GM18909 (cell line): ENCODE data around the gene CSF3.
"Not testable (repeated sequence)": the region's sequence is repeated elsewhere in the genome, so short reads cannot be mapped to it uniquely, and the experiment has no call there.

Source experiments
- ATAC-seq: cut with Tn5 transposase; IDR thresholded peaks from one replicate; pipeline ENCODE4 v1.9.1; 2021; ENCODE audit warnings: mild to moderate bottlenecking; ENCODE audit not compliant: unreplicated experiment, poor library complexity

The CSF3 gene

DNA sequence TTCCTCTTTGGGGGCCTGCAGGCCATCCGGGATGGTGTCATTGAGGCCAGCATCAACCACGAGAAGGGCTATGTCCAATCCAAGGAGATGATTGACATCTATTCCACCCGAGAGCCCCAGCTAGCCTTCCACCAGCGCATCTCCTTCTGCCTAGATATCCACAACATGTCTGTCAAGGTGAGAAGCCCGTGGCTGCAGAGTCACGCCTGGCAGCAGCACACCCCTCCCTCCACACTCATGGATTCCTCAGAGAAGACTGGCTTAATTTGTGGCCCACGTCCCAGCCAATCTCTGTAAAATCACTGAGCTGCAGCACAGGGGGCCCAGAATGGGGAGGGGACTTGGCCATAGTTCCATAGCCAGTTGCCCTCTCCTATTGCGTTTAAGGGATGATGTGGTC is 19.1 kb upstream of the CSF3 start:
- no peak for ATAC-seq

DNA sequence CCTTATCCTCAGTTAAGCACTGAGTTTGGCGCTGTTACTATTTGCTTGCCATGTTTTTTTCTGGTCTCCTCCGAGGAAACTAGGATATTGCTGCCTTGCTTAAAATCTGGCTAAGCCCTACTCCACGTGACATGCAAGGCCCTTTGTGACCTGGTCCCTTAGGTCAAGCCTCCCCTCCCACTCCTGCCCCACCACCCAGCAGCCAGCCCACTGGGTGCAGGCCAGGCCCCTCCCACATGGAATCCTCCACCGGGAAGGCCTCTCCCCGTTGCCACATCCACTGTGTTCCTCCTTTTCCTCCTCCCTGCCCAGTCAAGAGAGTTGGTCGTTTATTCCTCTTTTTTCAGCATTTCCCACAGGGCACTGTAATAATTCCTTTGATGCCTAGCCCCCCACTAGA is 18.4 kb upstream of the CSF3 start:
- no peak for ATAC-seq

- ATAC-seq: no peak
Observed at GRCh38 chr17:39997543-39997942, 17.7 kb upstream of the CSF3 start.

DNA sequence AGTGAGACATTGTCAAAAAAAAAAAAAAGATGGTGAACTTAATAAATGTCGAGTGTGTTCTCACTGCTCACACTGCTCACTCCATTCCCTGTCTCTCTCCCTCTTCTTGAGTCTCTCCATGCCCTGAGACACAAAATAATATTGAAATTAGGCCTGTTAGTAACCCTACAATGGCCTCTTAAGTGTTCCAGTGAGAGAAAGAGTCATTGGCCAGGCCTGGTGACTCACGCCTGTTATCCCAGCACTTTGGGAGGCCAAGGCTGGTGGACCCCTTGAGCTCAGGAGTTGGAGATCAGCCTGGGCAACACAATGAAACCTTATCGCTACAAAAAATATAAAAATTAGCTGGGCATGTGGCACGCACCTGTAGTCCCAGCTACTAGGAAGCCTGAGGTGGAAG is 16.2 kb upstream of the CSF3 start:
- ATAC-seq: no peak

DNA sequence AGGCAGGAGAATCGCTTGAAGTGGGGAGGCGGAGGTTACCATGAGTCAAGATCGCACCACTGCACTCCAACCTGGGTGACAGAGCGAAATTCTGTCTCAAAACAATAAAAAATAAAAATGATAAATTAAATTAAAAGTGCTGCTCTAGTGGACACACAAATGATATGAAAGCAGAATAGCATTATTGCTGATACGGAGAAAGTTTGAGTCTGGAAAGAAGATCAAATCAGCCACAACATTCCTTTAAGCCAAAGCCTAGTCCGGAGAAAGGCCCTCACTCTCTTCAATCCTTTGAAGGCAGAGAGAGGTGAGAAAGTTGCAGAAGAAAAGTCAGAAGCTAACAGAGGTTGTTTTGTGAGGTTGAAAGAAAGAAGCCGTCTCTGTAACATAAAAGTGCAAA is 15.1 kb upstream of the CSF3 start:
- no peak for ATAC-seq

- ATAC-seq: not testable (repeated sequence)
Observed at GRCh38 chr17:40001335-40001734, 13.9 kb upstream of the CSF3 start.

GRCh38 chr17:40004072-40004471 is 11.2 kb upstream of the CSF3 start:
- no peak for ATAC-seq

GRCh38 chr17:40004712-40005111 is 10.5 kb upstream of the CSF3 start:
- no peak for ATAC-seq

DNA sequence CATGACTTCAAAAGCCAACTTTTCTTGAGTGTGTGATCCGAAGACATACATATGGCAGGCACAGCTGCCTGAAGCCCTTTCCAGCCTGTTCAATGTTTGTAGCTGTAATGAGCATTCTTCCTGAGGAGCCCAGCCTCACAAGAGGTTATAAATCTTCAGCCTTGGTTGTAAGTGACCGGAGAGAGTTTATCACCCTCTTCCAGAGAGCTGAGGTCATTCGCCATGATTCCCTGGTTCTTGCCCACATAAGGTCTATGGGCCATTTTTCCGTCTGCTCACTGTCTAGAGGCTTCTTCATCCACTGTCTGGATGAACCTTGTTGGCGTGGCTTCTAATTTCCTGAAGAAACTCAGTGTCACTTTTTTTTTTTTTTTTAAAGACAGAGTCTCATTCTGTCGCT is 9.7 kb upstream of the CSF3 start:
- ATAC-seq: no peak

- not testable (repeated sequence) for ATAC-seq
Observed at GRCh38 chr17:40010946-40011500, 4.2 kb upstream of the CSF3 start.

- ATAC-seq: not testable (repeated sequence)
Observed at GRCh38 chr17:40012017-40012647, 3.1 kb upstream of the CSF3 start.

DNA sequence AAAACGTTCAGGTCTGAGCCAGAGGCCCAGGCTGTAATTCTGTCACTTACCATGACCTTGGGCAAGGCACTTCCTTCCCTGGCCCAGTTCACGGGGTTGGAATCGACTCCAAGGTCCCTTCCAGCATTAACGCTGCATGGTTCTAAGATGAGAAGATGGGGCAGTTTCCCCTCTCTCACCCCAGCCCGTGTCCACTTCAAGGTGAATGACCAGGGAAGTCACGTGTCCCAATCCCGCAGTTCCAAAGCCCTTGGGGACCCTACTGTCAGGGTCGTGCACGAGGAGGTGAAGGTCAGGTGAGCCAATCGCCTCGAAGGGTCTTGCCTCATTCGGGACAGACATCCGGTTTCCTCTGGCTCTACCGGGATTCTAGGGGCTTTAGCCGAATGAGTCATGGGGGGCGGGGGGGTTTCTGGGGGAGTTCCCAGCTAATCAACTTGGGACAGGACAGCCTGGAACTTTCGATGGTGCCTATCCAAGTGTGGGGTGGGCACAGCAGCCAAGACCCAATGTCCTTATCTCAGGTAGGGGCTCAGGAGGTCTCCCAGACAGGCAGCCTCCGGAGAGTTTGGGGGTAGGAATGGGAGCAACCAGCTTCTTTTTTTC is 762 bp upstream of the CSF3 start:
- no peak for ATAC-seq

DNA sequence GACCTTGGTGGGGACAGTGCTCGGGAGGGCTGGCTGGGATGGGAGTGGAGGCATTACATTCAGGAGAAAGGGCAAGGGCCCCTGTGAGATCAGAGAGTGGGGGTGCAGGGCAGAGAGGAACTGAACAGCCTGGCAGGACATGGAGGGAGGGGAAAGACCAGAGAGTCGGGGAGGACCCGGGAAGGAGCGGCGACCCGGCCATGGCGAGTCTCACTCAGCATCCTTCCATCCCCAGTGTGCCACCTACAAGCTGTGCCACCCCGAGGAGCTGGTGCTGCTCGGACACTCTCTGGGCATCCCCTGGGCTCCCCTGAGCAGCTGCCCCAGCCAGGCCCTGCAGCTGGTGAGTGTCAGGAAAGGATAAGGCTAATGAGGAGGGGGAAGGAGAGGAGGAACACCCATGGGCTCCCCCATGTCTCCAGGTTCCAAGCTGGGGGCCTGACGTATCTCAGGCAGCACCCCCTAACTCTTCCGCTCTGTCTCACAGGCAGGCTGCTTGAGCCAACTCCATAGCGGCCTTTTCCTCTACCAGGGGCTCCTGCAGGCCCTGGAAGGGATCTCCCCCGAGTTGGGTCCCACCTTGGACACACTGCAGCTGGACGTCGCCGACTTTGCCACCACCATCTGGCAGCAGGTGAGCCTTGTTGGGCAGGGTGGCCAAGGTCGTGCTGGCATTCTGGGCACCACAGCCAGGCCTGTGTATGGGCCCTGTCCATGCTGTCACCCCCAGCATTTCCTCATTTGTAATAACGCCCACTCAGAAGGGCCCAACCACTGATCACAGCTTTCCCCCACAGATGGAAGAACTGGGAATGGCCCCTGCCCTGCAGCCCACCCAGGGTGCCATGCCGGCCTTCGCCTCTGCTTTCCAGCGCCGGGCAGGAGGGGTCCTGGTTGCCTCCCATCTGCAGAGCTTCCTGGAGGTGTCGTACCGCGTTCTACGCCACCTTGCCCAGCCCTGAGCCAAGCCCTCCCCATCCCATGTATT is 1.1 kb downstream of the CSF3 start:
- no peak for ATAC-seq

DNA sequence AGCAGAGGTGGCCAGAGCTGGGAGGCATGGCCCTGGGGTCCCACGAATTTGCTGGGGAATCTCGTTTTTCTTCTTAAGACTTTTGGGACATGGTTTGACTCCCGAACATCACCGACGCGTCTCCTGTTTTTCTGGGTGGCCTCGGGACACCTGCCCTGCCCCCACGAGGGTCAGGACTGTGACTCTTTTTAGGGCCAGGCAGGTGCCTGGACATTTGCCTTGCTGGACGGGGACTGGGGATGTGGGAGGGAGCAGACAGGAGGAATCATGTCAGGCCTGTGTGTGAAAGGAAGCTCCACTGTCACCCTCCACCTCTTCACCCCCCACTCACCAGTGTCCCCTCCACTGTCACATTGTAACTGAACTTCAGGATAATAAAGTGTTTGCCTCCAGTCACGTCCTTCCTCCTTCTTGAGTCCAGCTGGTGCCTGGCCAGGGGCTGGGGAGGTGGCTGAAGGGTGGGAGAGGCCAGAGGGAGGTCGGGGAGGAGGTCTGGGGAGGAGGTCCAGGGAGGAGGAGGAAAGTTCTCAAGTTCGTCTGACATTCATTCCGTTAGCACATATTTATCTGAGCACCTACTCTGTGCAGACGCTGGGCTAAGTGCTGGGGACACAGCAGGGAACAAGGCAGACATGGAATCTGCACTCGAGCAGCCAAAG is 2.3 kb downstream of the CSF3 start:
- ATAC-seq: no peak

DNA sequence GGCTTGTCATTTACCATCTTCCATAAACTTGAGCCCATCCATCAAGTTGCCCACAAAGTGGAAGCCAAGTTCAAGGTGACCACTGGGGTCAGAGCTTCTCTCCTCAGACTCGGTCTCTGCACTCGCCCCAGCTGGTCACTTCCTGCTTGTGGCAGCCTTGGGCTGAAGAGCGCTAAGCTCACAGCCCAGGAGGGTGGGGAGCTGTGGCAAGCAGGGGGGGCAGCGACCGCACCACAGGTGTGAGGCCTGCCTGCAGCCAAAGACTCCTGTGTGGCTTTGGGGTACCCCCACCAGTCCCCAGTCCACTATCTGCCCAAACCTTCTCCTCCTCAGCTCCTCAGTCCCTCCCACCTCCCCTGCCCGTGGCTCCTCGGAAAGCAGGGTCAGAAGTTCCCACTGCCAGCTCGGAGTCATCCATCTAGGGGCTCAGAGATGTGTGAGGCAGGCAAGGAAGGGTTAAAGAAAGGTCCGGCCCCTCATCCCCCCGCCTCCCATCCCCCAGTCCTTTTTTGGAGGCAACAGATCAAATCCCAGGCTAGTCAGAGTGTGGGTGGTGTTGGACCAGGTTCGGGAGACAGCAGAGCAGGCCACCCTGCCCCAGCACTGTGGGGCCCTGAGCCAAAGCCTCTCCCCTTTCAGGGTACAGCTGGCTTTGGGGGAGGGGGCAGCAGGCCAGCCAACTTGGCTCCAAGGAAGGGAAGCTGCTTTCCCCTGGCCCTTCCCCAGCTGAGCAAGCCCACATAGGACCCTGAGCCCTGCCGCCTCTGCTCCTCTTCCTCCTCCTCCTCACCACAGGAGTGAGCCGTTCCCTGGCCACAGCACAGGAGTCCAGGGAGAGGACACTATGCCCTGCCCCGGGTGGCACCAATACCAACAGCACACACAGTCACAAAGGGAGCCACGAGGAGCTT is 3.2 kb downstream of the CSF3 start:
- no peak for ATAC-seq

DNA sequence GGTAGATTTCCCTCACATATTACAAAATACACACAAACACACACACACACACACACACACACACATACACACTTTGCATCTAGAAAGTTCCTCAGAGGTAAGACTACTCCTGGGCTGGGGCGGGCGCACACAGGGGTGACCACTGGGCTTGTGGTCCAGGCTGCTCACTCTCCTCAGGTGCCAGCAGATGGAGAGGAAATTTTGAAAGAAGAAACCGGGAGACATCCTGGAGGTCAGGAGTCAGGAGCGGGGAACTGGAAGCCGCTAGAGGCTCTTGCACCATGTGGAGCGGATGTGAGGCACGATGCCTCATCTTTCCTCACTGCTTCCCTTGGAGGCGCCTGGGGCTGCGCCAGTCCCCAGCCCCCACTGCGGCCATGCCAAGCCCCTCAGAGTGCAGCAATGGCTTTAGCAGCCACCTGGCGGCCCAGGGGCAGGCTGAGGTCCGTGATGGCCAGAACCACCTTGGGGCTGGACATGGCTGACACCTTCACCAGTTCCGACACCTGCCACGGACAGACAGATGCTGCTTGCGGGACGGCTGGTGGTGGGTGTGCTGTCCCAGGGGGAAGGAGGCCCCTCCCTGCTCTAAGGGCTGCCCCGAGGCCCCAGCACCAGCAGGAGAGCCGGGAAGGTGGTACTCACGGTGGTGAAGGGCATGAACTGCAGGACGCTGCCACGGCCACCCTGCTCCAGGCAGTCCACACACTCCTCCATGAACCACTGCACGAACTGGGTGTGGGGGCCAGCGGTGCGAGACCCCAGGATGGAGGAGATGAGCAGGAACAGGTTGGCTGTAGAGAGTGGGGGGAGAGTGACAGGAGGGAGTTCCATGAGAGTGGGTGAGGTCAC is 4.1 kb downstream of the CSF3 start:
- ATAC-seq: no peak

DNA sequence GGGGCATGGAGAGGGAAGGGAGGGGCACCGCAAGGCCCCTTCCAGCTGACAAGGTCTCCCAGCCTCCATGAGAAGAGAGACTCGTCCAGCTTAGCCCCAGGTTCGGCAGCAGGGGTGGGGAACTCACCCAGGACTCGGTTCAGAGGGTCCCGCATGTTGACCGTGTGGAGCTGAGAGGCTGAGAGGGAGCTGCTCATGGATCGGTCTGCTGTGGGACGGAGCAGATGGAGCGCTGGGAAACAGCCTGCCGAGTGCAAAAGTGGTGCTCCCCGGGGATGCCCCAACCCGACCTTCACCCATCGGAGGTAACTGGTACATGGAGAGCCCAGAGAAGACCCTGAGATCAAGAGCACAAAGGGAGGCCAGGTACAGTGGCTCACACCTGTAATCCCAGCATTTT is 4.9 kb downstream of the CSF3 start:
- ATAC-seq: no peak

GRCh38 chr17:40021451-40021971 is 6.3 kb downstream of the CSF3 start:
- no peak for ATAC-seq
